CD4-positive, alpha-beta T cell treated with Interleukin-21 for 1 hour (primary cell): ENCODE results near the gene PPP1R9A.

Source experiments
- DNase-seq: peaks from one replicate; pipeline ENCODE4 v3.0.0-alpha.2; 2020

PPP1R9A gene

DNA sequence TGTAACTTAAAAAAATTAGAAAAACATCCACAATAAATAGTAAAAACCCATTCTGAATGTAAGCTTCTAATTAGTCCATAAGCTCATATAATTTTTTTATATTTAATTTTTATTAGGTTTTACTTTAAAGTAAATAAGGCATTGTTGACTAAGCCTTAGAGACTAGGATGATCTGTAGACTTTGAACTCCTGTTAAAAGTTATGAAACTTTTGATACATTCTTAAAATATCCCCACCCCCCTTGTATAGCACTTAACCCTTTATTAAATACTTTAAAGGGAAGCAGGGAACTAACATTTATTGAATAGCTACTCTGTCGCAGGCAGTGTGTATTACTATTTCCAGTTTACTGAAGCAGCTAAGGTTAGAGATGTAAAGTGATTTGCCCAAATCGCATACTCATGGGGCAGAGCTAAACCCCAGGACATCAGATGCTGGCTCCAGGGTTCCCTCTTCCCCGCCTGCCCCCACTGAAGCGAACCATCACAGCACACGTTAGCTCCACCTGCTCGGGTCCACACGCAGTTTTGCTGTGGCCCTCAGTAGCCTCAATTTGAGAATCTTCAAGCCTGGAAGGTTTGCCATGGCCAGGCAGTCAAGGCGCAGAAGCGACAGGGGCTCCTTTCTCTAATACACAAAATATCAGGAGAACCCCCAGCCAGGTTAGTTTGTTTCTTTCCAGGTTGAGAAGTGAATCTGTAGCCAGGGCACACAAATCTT is 416.2 kb downstream of the PPP1R9A start:
- DNase-seq: no peak

DNA sequence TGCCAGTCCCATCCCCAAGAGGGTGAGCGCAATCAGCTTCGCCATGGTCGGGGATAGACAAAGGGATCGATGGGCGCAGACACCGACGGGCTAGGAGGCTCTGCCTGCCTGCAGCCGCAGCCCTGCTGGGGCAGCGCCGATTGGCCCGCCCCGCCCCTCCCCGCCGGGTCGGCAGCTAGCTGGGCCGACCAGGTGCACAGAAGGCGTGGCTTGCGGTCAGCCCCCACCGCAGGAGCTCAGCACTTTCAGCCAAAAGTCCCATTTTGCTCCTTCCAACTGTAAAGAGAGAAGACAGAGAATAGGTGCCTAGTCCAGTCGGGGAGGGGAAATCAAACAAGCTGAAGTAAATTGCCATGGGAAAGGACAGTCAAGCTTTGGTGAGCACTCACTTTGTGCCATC is 417.0 kb downstream of the PPP1R9A start, which contains the start of gene PON1:
Gene PON1, minus strand, starts transcription at position 102 of the 400 bp plus-strand sequence. Its CDS starts 57 bp downstream, at position 45.
- DNase-seq: no peak

DNA sequence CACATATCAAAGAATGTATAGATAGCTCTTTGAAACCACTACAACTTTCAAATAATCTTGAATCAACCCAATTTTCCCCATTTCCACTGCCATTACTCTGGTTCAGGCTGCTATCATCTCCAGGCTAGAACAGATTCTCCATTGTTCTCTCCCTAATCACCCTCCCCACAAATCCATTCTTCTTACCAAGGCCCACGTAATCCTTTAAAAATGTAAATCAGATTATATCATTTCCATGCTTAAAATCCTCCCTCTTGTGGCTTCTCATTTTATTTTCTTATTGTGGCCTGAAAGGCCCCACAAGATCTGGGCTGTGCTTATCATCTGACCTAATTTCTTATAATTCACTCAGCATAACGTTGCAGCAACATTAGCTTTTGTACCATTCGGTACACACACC is 420.0 kb downstream of the PPP1R9A start:
- no peak for DNase-seq

DNA sequence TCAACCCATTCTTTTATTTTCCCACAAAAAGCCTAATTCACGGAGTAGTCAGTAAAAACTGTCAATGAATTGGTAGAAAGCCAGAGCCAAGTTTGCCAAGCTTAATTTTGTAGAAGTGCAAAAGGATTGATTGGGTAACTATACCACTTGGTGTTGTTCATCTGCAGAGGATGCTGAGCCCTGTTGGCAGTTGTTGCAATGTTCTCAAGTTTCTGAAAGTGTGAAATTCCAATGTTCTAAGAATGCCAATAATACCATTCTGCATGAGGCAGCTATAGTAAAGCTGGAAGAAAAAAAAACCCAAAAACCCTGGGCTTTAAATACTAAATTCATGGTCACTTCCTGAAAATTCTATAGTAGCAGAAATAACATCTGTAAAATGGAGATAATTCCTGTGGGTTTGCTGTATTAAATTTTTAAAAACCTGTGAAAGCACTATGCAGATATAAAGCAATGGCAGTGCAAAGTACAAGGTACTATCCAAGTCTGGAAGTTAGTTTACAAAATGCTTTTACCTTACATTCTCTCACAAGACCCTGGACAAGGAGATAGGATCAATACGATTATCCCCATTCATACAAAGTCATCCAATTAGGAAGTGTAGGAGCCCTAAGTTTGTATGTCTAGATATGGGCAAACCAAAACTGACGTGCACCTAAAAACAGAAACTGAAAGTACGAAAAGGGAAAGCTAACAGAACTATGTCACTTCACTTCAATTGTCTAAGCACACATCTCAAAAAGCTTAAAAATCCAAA is 423.0 kb downstream of the PPP1R9A start:
- peak; percentile 44 for DNase-seq

DNA sequence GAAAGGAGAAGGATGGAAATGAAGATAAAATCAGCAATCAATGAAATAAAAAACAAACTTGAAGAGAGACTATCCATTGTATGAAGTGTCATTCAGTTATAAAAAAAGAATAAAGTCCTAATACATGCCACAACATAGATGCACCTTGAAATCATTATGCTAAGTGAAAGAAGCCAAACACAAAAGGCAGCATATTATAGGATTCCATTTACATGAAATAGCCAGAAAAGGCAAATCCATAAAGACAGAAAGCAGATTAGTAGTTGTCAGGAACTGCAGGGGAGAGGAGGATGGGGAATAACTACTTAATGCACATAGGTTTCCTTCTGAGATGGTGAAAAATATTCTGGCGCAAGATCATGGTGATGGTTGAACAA is 423.6 kb downstream of the PPP1R9A start:
- DNase-seq: no peak

GRCh38 chr7:95334447-95334846 is 427.1 kb downstream of the PPP1R9A start:
- no peak for DNase-seq

- DNase-seq: no peak
Measured at GRCh38 chr7:95335093-95335492, 427.7 kb downstream of the PPP1R9A start.

GRCh38 chr7:95338832-95339231 is 431.4 kb downstream of the PPP1R9A start:
- DNase-seq: no peak

GRCh38 chr7:95340491-95340890 is 433.1 kb downstream of the PPP1R9A start:
- DNase-seq: no peak

DNA sequence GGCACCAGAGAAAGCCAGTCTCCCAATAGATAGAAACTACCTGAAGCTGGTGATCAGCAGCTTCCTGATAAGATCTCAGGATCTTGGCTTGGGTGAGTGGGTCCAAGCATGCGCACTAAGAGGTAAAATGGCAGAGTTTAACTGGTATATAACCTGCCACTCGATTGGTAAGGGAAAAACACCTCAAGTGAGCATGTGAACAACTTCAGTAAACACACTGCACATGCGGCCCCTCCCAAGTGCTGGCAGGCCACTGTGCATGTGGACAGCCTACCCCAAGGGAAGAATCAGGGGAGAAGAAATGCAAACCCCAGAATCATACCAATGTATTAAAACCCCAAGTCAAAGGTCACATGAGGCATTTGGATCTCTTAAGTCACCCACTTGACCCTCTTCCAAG is 434.6 kb downstream of the PPP1R9A start:
- DNase-seq: no peak

- DNase-seq: no peak
Measured at GRCh38 chr7:95342642-95343307, 435.4 kb downstream of the PPP1R9A start.
